HFFc6 (cell line): ENCODE results near the gene PRIM1. TPM values are rescaled to one million over a fixed set of nuclear protein-coding genes. Genes with fewer than 3 reads are reported as not detected.
A peak's percentile ranks its signal among the peaks of the same experiment; 100 is the strongest.

ENCODE experiments used
- DNase-seq: peaks from one replicate; pipeline ENCODE4 v3.0.0-alpha.2; 2018
- H3K27ac Mint-ChIP-seq: 2 replicates; pipeline ENCODE4 v1.8.0; 2020; ENCODE audit warnings: mild to moderate bottlenecking, mixed read lengths
- H3K27me3 Mint-ChIP-seq: 2 replicates; pipeline ENCODE4 v1.8.0; 2021; ENCODE audit warnings: mild to moderate bottlenecking, moderate library complexity, mixed read lengths; ENCODE audit not compliant: insufficient read depth
- H3K36me3 Mint-ChIP-seq: 2 replicates; pipeline ENCODE4 v1.8.0; 2021; ENCODE audit warnings: low read depth, mixed read lengths
- H3K4me1 Mint-ChIP-seq: 2 replicates; pipeline ENCODE4 v1.8.0; 2020; ENCODE audit warnings: low read depth, mixed read lengths
- H3K4me3 Mint-ChIP-seq: 2 replicates; pipeline ENCODE4 v1.8.0; 2020; ENCODE audit warnings: mild to moderate bottlenecking, moderate library complexity, mixed read lengths
- H3K9me3 Mint-ChIP-seq: 2 replicates; pipeline ENCODE4 v1.8.0; 2020; ENCODE audit warnings: mild to moderate bottlenecking, mixed read lengths
- total RNA-seq, 6 experiments: library from RNA; stranded (reverse); fragmentation: NEBNext Ultra II Directional; extraction: Animal tissue kit (Norgen Biotek cat#: 25700); gene quantifications; 2 replicates in 1 of 6; 3 replicates in 5 of 6; pipeline ENCODE4 v1.2.3, GENCODE V29; 2021
- TF ChIP-seq, protein P1 (sequence below): fragments of 200-600 bp; sonication (generic); IDR thresholded peaks from 2 replicates; pipeline ENCODE4 v1.5.0; 2021; ENCODE audit warnings: antibody characterized with exemption, mild to moderate bottlenecking

Gene PRIM1
- total RNA-seq, 6 experiments from 2014 or later: 5.8 to 13.1 (median 10.7) TPM

DNA sequence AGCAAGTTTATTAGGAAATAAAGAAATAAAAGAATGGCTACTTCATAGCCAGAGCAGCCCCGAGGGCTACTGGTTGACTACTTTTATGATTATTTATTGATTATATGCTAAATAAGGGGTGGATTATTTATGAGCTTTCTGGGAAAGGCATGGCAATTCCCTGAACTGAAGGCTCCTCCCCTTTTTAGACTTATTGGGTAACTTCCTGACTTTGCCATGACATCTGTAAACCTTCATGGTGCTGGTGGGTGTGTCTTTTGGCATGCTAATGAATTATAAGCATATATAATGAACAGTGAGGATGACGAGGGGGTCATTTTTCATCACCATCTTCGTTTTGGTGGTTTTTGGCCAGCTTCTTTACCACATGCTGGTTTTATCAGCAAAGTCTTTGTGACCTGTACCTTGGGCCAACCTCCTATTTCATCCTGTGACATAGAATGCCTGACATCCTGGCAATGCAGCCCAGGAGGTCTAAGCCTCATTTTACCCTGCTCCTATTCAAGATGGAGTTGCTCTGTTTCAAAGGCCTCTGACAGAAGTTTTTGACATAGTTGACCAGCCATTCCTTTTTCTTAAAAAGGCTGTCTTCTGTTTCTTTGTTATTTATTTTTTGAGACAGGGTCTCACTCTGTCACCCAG, 53.0 kb downstream of the PRIM1 start:
- Mint-ChIP-seq H3K27ac (no peak overlapping the region), H3K4me1 (peaks cover 7% of the 10 kb centered on the region; the same call in 1 of the 2 replicates), H3K36me3 (no peaks in the 10 kb centered on the region), H3K4me3 (no peak overlapping the region), H3K9me3 (no peaks in the 10 kb centered on the region), H3K27me3 (0 out of 2 replicates have a peak, but pooled peaks cover 3% of the 10 kb centered on the region)
- no peak for DNase-seq
- TF ChIP-seq, protein P1, sequence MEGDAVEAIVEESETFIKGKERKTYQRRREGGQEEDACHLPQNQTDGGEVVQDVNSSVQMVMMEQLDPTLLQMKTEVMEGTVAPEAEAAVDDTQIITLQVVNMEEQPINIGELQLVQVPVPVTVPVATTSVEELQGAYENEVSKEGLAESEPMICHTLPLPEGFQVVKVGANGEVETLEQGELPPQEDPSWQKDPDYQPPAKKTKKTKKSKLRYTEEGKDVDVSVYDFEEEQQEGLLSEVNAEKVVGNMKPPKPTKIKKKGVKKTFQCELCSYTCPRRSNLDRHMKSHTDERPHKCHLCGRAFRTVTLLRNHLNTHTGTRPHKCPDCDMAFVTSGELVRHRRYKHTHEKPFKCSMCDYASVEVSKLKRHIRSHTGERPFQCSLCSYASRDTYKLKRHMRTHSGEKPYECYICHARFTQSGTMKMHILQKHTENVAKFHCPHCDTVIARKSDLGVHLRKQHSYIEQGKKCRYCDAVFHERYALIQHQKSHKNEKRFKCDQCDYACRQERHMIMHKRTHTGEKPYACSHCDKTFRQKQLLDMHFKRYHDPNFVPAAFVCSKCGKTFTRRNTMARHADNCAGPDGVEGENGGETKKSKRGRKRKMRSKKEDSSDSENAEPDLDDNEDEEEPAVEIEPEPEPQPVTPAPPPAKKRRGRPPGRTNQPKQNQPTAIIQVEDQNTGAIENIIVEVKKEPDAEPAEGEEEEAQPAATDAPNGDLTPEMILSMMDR: no peak

DNA sequence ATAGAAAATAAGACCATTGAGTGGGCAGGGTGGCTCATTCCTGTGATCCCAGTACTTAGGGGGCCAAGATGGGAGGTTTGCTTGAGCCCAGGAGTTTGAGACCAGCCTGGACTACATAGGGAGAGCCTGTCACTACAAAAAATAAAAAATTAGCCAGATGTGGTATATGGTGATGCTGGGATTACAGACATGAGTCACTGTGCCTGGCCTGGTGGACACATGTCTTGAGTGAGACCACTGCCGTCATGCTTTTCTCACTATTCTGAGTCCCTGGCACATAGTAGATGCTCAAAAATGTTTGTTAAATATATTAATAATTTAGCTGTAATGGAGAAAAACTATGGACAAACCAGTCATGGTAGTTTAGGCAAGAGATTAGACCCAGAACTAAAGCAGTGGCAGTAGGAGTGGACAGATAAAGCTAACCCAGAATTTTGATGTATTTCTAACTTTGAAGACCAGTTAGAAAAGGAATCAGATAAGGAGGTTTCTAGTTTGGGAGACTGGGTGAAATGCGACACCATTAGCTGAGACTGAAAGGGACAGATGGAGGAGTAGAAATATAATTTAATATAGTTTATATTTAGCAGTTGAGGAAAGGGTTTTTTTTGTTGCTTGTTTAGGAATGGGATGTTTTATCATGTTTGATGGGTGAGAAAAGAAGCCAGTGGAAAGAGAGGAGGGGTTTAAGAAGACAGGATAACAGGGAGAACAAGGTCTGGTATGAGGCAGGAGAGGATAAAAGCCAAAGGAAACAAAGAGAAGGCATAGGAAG, 56.6 kb downstream of the PRIM1 start:
- Mint-ChIP-seq H3K36me3 (no peaks in the 10 kb centered on the region), H3K9me3 (no peaks in the 10 kb centered on the region), H3K27me3 (0 out of 2 replicates have a peak, but pooled peaks cover 3% of the 10 kb centered on the region), H3K4me3 (no peak overlapping the region), H3K27ac (no peak overlapping the region; the same call in 1 of the 2 replicates), H3K4me1 (peaks cover 7% of the 10 kb centered on the region; the same call in 1 of the 2 replicates)
- TF ChIP-seq, protein P1: no peak
- no peak for DNase-seq

DNA sequence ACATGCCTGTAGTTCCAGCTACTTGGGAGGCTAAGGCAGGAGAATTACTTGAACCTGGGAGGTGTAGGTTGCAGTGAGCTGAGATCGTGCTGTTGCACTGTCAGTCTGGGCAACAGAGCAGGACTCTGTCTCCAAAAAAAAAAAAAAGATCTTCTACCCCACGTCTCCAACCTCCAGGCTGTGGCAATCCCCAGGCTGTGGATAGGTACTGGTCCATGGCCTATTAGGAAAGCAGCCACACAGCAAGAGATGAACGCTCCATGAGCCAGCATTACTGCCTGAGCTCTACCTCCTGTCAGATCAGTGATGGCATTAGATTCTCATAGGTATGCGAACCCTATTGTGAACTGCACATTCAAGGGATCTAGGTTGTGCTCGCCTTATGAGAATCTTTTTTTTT, 58.0 kb downstream of the PRIM1 start:
- H3K4me3 Mint-ChIP-seq: no peak overlapping the region
- H3K27me3 Mint-ChIP-seq: 0 out of 2 replicates have a peak, but pooled peaks cover 3% of the 10 kb centered on the region
- TF ChIP-seq, protein P1: no peak
- DNase-seq: no peak
- H3K9me3 Mint-ChIP-seq: no peaks in the 10 kb centered on the region
- H3K27ac Mint-ChIP-seq: no peak overlapping the region
- H3K36me3 Mint-ChIP-seq: no peaks in the 10 kb centered on the region
- H3K4me1 Mint-ChIP-seq: peaks cover 9% of the 10 kb centered on the region

DNA sequence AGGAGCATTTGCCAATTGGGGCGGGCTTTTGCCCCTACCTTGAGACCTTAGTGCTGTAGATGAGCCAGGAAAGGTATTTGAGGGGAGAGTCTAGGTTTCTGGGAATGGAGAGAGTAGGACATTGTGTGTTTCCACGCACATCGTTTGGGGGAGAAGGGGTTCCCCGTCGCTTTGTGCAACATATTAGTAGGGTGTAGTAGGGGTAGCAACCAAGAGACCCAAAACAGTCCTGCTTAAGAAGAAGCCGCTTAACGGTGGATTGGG, 63.3 kb downstream of the PRIM1 start:
- Mint-ChIP-seq H3K27ac (peak overlapping the region; percentile 99), H3K36me3 (peaks cover 30% of the 10 kb centered on the region), H3K9me3 (no peaks in the 10 kb centered on the region), H3K4me3 (peak overlapping the region; percentile 100), H3K4me1 (peaks cover 28% of the 10 kb centered on the region), H3K27me3 (peaks cover 9% of the 10 kb centered on the region)
- TF ChIP-seq, protein P1: no peak
- DNase-seq: no peak

DNA sequence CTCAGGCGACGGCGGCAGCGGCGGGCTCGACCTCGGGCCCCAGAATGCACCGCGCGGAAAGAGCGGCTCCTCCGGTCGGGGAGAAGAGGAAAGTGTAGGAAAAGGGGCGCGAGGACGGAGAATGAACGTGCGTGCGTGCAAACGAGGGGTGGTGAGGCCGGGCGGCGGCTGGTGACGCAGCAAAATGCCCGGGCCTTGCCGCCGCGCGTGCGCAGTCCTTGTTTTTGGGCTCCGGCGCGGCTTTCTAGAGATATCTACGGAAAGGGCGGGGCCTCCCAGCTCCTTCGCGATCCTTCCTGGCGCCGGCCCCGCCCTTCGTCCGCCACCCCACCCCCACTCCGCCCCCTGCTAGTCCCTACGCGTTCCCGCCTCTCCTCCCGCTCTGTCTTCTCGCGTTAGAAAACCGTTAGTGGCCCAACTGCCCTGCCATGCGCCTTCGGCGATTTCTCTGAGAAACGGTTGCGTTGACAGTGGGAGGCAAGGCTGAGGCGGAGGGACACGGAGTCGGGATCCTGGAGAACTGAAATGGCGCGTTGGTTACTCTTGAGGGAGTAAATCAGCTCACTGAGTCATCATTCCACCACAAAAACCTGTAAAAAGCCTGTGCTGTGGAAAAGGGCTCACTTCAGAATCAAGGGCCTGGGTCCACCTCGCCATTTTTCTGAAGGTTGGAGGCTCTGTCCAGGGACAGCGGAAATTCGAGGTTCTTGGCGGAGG, 63.8 kb downstream of the PRIM1 start, which contains the start of gene PTGES3:
Gene PTGES3, minus strand, starts transcription at position 156 of the 717 bp plus-strand sequence. CDS start 285 bp downstream, outside the sequence.
- H3K36me3 Mint-ChIP-seq: peaks cover 31% of the 10 kb centered on the region
- H3K27me3 Mint-ChIP-seq: peaks cover 9% of the 10 kb centered on the region
- H3K4me3 Mint-ChIP-seq: peak within 1 kb of the TSS; percentile 100
- TF ChIP-seq, protein P1: no peak
- peak within 1 kb of the TSS; percentile 99 for H3K27ac Mint-ChIP-seq
- DNase-seq: peak; percentile 97
- H3K4me1 Mint-ChIP-seq: peaks cover 28% of the 10 kb centered on the region
- no peaks in the 10 kb centered on the region for H3K9me3 Mint-ChIP-seq
